H9 (cell line): ENCODE data around the gene RNF111. TPM values are rescaled to one million over a fixed set of nuclear protein-coding genes. Genes with fewer than 3 reads are reported as not detected.

Source experiments
- DNase-seq: peaks from one replicate; pipeline ENCODE4 v3.0.0-alpha.2; 2017
- H2AFZ ChIP-seq: one replicate; pipeline ENCODE4 v1.6.1; 2013; ENCODE audit warnings: mild to moderate bottlenecking, low read length, control low read depth, moderate library complexity
- H2AK5ac ChIP-seq: 2 replicates; pipeline ENCODE4 v1.6.1; 2013; ENCODE audit warnings: low read length, control low read depth, mixed read lengths; ENCODE audit not compliant: insufficient read length
- H2BK120ac ChIP-seq: one replicate; pipeline ENCODE4 v1.6.1; 2013; ENCODE audit warnings: low read depth, mild to moderate bottlenecking, low read length, control low read depth, inconsistent platforms; ENCODE audit not compliant: poor library complexity, severe bottlenecking
- H2BK12ac ChIP-seq: 2 replicates; pipeline ENCODE4 v1.6.1; 2013; ENCODE audit warnings: low read length, control low read depth, mixed read lengths, low read depth; ENCODE audit not compliant: insufficient read length
- H2BK15ac ChIP-seq: 2 replicates; pipeline ENCODE4 v1.6.1; 2013; ENCODE audit warnings: low read depth, low read length, control low read depth
- H2BK20ac ChIP-seq: one replicate; pipeline ENCODE4 v1.6.1; 2013; ENCODE audit warnings: low read depth, mild to moderate bottlenecking, low read length, control low read depth, inconsistent platforms; ENCODE audit not compliant: poor library complexity, severe bottlenecking
- H2BK5ac ChIP-seq: 2 replicates; pipeline ENCODE4 v1.6.1; 2013; ENCODE audit warnings: low read length, control low read depth, mixed read lengths; ENCODE audit not compliant: insufficient read length
- H3K14ac ChIP-seq: 2 replicates; pipeline ENCODE4 v1.6.1; 2013; ENCODE audit warnings: low read length, control low read depth; ENCODE audit not compliant: insufficient read depth
- H3K18ac ChIP-seq: 2 replicates; pipeline ENCODE4 v1.6.1; 2013; ENCODE audit warnings: low read depth, mild to moderate bottlenecking, mixed read lengths, low read length, control low read depth; ENCODE audit not compliant: insufficient read length
- H3K23ac ChIP-seq: 2 replicates; pipeline ENCODE4 v1.6.1; 2013; ENCODE audit warnings: low read length, control low read depth, mixed read lengths, low read depth; ENCODE audit not compliant: insufficient read length
- H3K23me2 ChIP-seq: 2 replicates; pipeline ENCODE4 v1.6.1; 2013; ENCODE audit warnings: low read depth, mild to moderate bottlenecking, mixed read lengths, low read length, control low read depth; ENCODE audit not compliant: insufficient read length, poor library complexity, severe bottlenecking
- H3K27ac ChIP-seq: 2 replicates; pipeline ENCODE4 v1.5.1; 2013; ENCODE audit warnings: low read length, control low read depth, mixed read lengths, low read depth; ENCODE audit not compliant: insufficient read length
- H3K27me3 ChIP-seq: 2 replicates; pipeline ENCODE4 v1.6.1; 2013; ENCODE audit warnings: low read length, control low read depth, inconsistent platforms; ENCODE audit not compliant: insufficient read depth
- H3K4ac ChIP-seq: 2 replicates; pipeline ENCODE4 v1.6.1; 2013; ENCODE audit warnings: low read depth, mild to moderate bottlenecking, control low read depth, inconsistent platforms, low read length, moderate library complexity
- H3K4me1 ChIP-seq: 2 replicates; pipeline ENCODE4 v1.6.1; 2013; ENCODE audit warnings: low read length, control low read depth, inconsistent platforms; ENCODE audit not compliant: insufficient read depth
- H3K4me2 ChIP-seq: 2 replicates; pipeline ENCODE4 v1.6.1; 2013; ENCODE audit warnings: low read length, control low read depth, mixed read lengths; ENCODE audit not compliant: insufficient read length, insufficient read depth
- H3K56ac ChIP-seq: 2 replicates; pipeline ENCODE4 v1.6.1; 2013; ENCODE audit warnings: low read depth, mild to moderate bottlenecking, mixed read lengths, low read length, control low read depth; ENCODE audit not compliant: insufficient read length
- H3K79me1 ChIP-seq: 2 replicates; pipeline ENCODE4 v1.6.1; 2013; ENCODE audit warnings: low read depth, mild to moderate bottlenecking, moderate library complexity, low read length, control low read depth, inconsistent platforms; ENCODE audit not compliant: insufficient read depth, poor library complexity, severe bottlenecking
- H3K79me2 ChIP-seq: 2 replicates; pipeline ENCODE4 v1.6.1; 2013; ENCODE audit warnings: low read length, control low read depth, inconsistent platforms; ENCODE audit not compliant: insufficient read depth
- H3K9ac ChIP-seq: 2 replicates; pipeline ENCODE4 v1.6.1; 2013; ENCODE audit warnings: low read length, control low read depth, mixed read lengths; ENCODE audit not compliant: insufficient read length; ENCODE audit errors: extremely low read depth
- H3K9me3 ChIP-seq: one replicate; pipeline ENCODE4 v1.6.1; 2013; ENCODE audit warnings: low read depth, low read length, inconsistent platforms; ENCODE audit not compliant: control insufficient read depth
- H3T11ph ChIP-seq: one replicate; pipeline ENCODE4 v1.6.1; 2013; ENCODE audit warnings: mild to moderate bottlenecking, low read length, control low read depth, inconsistent platforms
- H4K20me1 ChIP-seq: one replicate; pipeline ENCODE4 v1.6.1; 2013; ENCODE audit not compliant: control insufficient read depth, insufficient read length, insufficient read depth
- H4K5ac ChIP-seq: 2 replicates; pipeline ENCODE4 v1.6.1; 2013; ENCODE audit warnings: low read depth, mild to moderate bottlenecking, mixed read lengths, low read length, control low read depth; ENCODE audit not compliant: insufficient read length
- H4K8ac ChIP-seq: replicated peaks from 2 replicates; pipeline ENCODE4 v1.6.1; 2013; ENCODE audit warnings: low read length, control low read depth, mixed read lengths, low read depth; ENCODE audit not compliant: insufficient read length
- H4K91ac ChIP-seq: 2 replicates; pipeline ENCODE4 v1.6.1; 2013; ENCODE audit warnings: low read depth, mild to moderate bottlenecking, moderate library complexity, mixed read lengths, low read length, control low read depth; ENCODE audit not compliant: insufficient read length
- H3K27ac Mint-ChIP-seq, 3 experiments: 2 replicates in 2 of 3; 3 replicates in 1 of 3; pipeline ENCODE4 v1.8.0; 2020 to 2021; ENCODE audit warnings: mixed read lengths in 3 of 3, mild to moderate bottlenecking in 1 of 3, moderate library complexity in 1 of 3
- H3K27me3 Mint-ChIP-seq: 2 replicates; pipeline ENCODE4 v1.8.0; 2021; ENCODE audit warnings: low read depth, mild to moderate bottlenecking, moderate library complexity, mixed read lengths
- H3K36me3 Mint-ChIP-seq, 3 experiments: 2 replicates in 2 of 3; 3 replicates in 1 of 3; pipeline ENCODE4 v1.8.0; 2020 to 2021; ENCODE audit warnings: low read depth in 3 of 3, mixed read lengths in 3 of 3; ENCODE audit not compliant: insufficient read depth in 1 of 3
- H3K4me1 Mint-ChIP-seq, 2 experiments: 2 replicates each; pipeline ENCODE4 v1.8.0; 2020; ENCODE audit warnings: mixed read lengths in 2 of 2
- H3K4me3 Mint-ChIP-seq, 2 experiments: 2 replicates in 1 of 2; 3 replicates in 1 of 2; pipeline ENCODE4 v1.8.0; 2020 to 2021; ENCODE audit warnings: mild to moderate bottlenecking in 2 of 2, mixed read lengths in 2 of 2, moderate library complexity in 1 of 2
- H3K9me3 Mint-ChIP-seq, 2 experiments: 2 replicates in 1 of 2; 3 replicates in 1 of 2; pipeline ENCODE4 v1.8.0; 2020; ENCODE audit warnings: mild to moderate bottlenecking in 2 of 2, mixed read lengths in 2 of 2, moderate library complexity in 1 of 2
- CTCF ChIP-seq: fragments of 200-600 bp; sonication (generic); conservative IDR thresholded peaks from 3 replicates; pipeline ENCODE4 v1.8.0; 2021; ENCODE audit warnings: antibody characterized with exemption, mild to moderate bottlenecking
- WGBS: extraction: QIAGEN DNeasy Blood & Tissue Kit; methylation state at CpG from one replicate; pipeline ENCODE4 v1.1.7; 2013; ENCODE audit warnings: missing lambda C conversion rate, low lambda C conversion rate, mixed read lengths; ENCODE audit not compliant: insufficient read length; ENCODE audit errors: extremely low coverage; 5-methylcytosine and 5-hydroxymethylcytosine counted together
- total RNA-seq: library from RNA; stranded (reverse); gene quantifications from 2 replicates; pipeline ENCODE4 v1.2.1, GENCODE V29; 2021

RNF111 gene
- total RNA-seq, 1 experiment from 2014 or later, result 28.0 TPM

GRCh38 chr15:58962136-58962535, 25.3 kb upstream of the RNF111 start:
- no peak overlapping the region for H2AFZ ChIP-seq

More at GRCh38 chr15:58962136-58962535, 25.3 kb upstream of the RNF111 start:
- Histone ChIP-seq H2AK5ac (no peak overlapping the region), H2BK120ac (no peak overlapping the region), H2BK5ac (no peak overlapping the region), H3K14ac (no peak overlapping the region), H3K4ac (no peak overlapping the region), H3K4me2 (no peak overlapping the region), H3K27me3 (no peaks in the 10 kb centered on the region), H3K27ac (no peak overlapping the region), H4K8ac (no peak overlapping the region), H3K18ac (no peak overlapping the region), H3K4me1 (no peaks in the 10 kb centered on the region), H3K56ac (no peak overlapping the region), H2BK12ac (no peak overlapping the region), H2BK20ac (no peak overlapping the region), H3T11ph (no peak overlapping the region), H4K20me1 (no peaks in the 10 kb centered on the region), H4K91ac (no peak overlapping the region), H2BK15ac (no peak overlapping the region), H3K23ac (no peak overlapping the region), H3K9ac (no peak overlapping the region), H3K79me2 (no peaks in the 10 kb centered on the region), H3K79me1 (no peaks in the 10 kb centered on the region), H3K9me3 (no peaks in the 10 kb centered on the region), H3K23me2 (no peaks in the 10 kb centered on the region), H4K5ac (no peak overlapping the region)
- peaks cover 2% of the 10 kb centered on the region in 2 experiments; a peak in 3 of 4 replicates for H3K4me1 Mint-ChIP-seq
- H3K27me3 Mint-ChIP-seq, result no peaks in the 10 kb centered on the region
- DNase-seq, result no peak
- no peaks in the 10 kb centered on the region for H3K9me3 Mint-ChIP-seq
- no peak overlapping the region for H3K27ac Mint-ChIP-seq
- no CpG with 5 or more reads among the region's 1 CpG for WGBS
- H3K36me3 Mint-ChIP-seq, result no peaks in the 10 kb centered on the region
- H3K4me3 Mint-ChIP-seq, result no peak overlapping the region
- no peak for TF ChIP-seq CTCF
